GM23338 (cell line): ENCODE data around the gene RPN2. TPM values are rescaled to one million over a fixed set of nuclear protein-coding genes. Genes with fewer than 3 reads are reported as not detected.

ENCODE experiments used
- ATAC-seq: fragments of 200-7000 bp; cut with Tn5 transposase; 3 replicates; pipeline ENCODE4 v1.9.1; 2020
- DNase-seq: peaks from one replicate; pipeline ENCODE4 v3.0.0-alpha.2; 2015; ENCODE audit warnings: low spot score
- H2AFZ ChIP-seq: fragments of 200-600 bp; sonication (generic); 2 replicates; pipeline ENCODE4 v1.8.0; 2016; ENCODE audit warnings: antibody characterized with exemption, mild to moderate bottlenecking, moderate library complexity
- H3F3A ChIP-seq: fragments of 200-600 bp; sonication (generic); replicated peaks from 2 replicates; pipeline ENCODE4 v1.8.0; 2017; ENCODE audit warnings: antibody characterized with exemption, mixed run types, low read depth
- H3K27ac ChIP-seq: fragments of 200-600 bp; sonication (generic); 2 replicates; pipeline ENCODE4 v1.6.1; 2016; ENCODE audit warnings: low read depth
- H3K27me3 ChIP-seq: fragments of 200-600 bp; sonication (generic); 2 replicates; pipeline ENCODE4 v1.8.0; 2016; ENCODE audit warnings: mild to moderate bottlenecking, mixed run types, moderate library complexity; ENCODE audit not compliant: insufficient read depth
- H3K36me3 ChIP-seq: fragments of 200-600 bp; sonication (generic); 2 replicates; pipeline ENCODE4 v1.8.0; 2016; ENCODE audit warnings: mild to moderate bottlenecking; ENCODE audit not compliant: insufficient read depth
- H3K4me1 ChIP-seq: fragments of 200-600 bp; sonication (generic); 2 replicates; pipeline ENCODE4 v1.8.0; 2016; ENCODE audit warnings: mild to moderate bottlenecking, moderate library complexity; ENCODE audit not compliant: insufficient read depth
- H3K4me2 ChIP-seq: fragments of 200-600 bp; sonication (generic); 2 replicates; pipeline ENCODE4 v1.7.1; 2017; ENCODE audit warnings: mixed run types
- H3K4me3 ChIP-seq: fragments of 200-600 bp; sonication (generic); 2 replicates; pipeline ENCODE4 v1.6.1; 2016; ENCODE audit warnings: mixed run types
- H3K79me2 ChIP-seq: fragments of 200-600 bp; sonication (generic); replicated peaks from 2 replicates; pipeline ENCODE4 v1.8.0; 2017; ENCODE audit warnings: mild to moderate bottlenecking; ENCODE audit not compliant: insufficient read depth
- H3K9me2 ChIP-seq: fragments of 200-600 bp; sonication (generic); 2 replicates; pipeline ENCODE4 v1.8.0; 2017; ENCODE audit not compliant: insufficient read depth
- H4K20me1 ChIP-seq: fragments of 200-600 bp; sonication (generic); replicated peaks from 2 replicates; pipeline ENCODE4 v1.8.0; 2017; ENCODE audit warnings: mild to moderate bottlenecking; ENCODE audit not compliant: insufficient read depth
- H3K27ac Mint-ChIP-seq: 2 replicates; pipeline ENCODE4 v1.8.0; 2020; ENCODE audit warnings: inconsistent platforms, mild to moderate bottlenecking, moderate library complexity, mixed read lengths
- H3K27me3 Mint-ChIP-seq: 3 replicates; pipeline ENCODE4 v1.8.0; 2022; ENCODE audit warnings: low read depth, mild to moderate bottlenecking, moderate library complexity, mixed read lengths, inconsistent platforms; ENCODE audit not compliant: insufficient read depth, poor library complexity
- H3K36me3 Mint-ChIP-seq: 3 replicates; pipeline ENCODE4 v1.8.0; 2021; ENCODE audit warnings: low read depth, mild to moderate bottlenecking, inconsistent platforms, moderate library complexity, mixed read lengths
- H3K4me1 Mint-ChIP-seq: 3 replicates; pipeline ENCODE4 v1.8.0; 2020; ENCODE audit warnings: mild to moderate bottlenecking, inconsistent platforms, mixed read lengths
- H3K4me3 Mint-ChIP-seq: 3 replicates; pipeline ENCODE4 v1.8.0; 2021; ENCODE audit warnings: moderate library complexity, mild to moderate bottlenecking, inconsistent platforms, mixed read lengths
- H3K9me3 Mint-ChIP-seq: 3 replicates; pipeline ENCODE4 v1.8.0; 2020; ENCODE audit warnings: moderate library complexity, mild to moderate bottlenecking, inconsistent platforms, mixed read lengths
- CTCF ChIP-seq, 2 experiments: fragments of 200-600 bp in 1 of 2; sonication (generic) in 1 of 2; conservative IDR thresholded peaks; 2 replicates each; pipeline versions ENCODE4 v1.5.1 to v1.6.1; 2016 to 2017; ENCODE audit warnings: antibody characterized with exemption in 2 of 2, low read depth in 2 of 2, mild to moderate bottlenecking in 2 of 2, moderate library complexity in 1 of 2
- ETS1 ChIP-seq: IDR thresholded peaks from 2 replicates; pipeline ENCODE4 v1.6.1; 2016; ENCODE audit warnings: antibody characterized with exemption
- JUNB ChIP-seq: IDR thresholded peaks from one replicate; pipeline ENCODE4 v1.6.1; 2016; ENCODE audit warnings: antibody characterized with exemption; ENCODE audit not compliant: unreplicated experiment
- NANOG ChIP-seq: IDR thresholded peaks from 2 replicates; pipeline ENCODE4 v1.6.1; 2016; ENCODE audit warnings: antibody characterized with exemption, borderline replicate concordance
- POLR2AphosphoS5 ChIP-seq: IDR thresholded peaks from 2 replicates; pipeline ENCODE4 v1.6.1; 2016; ENCODE audit warnings: antibody characterized with exemption, low read depth
- ZNF114 ChIP-seq: fragments of 250-450 bp; sonication (Bioruptor Pico); IDR thresholded peaks from 2 replicates; pipeline ENCODE4 v1.5.0; 2020; ENCODE audit warnings: mild to moderate bottlenecking, moderate library complexity
- ZNF462 ChIP-seq: fragments of 250-450 bp; sonication (Bioruptor Pico); IDR thresholded peaks from 2 replicates; pipeline ENCODE4 v1.5.0; 2020; ENCODE audit warnings: mild to moderate bottlenecking, moderate library complexity
- polyA plus RNA-seq: library from polyadenylated mRNA; unstranded; fragments of >200 nt; fragmentation: Nextera tagmentation; extraction: Ambion mirVana; gene quantifications from 2 replicates; pipeline ENCODE4 v1.2.1, GENCODE V29; 2016
- total RNA-seq: library from RNA; depleted of rRNA; stranded (reverse); fragments of >200 nt; shearing (Covaris generic); gene quantifications from 2 replicates; pipeline ENCODE4 v1.2.3, GENCODE V29; 2014

The RPN2 gene
- total and polyA plus RNA-seq, 2 experiments from 2014 or later, result 244 to 302 TPM

- Histone ChIP-seq H3K9me2 (no peaks in the 10 kb centered on the region), H3K27me3 (no peaks in the 10 kb centered on the region), H3K4me2 (no peak overlapping the region), H2AFZ (peak overlapping the region; percentile 49), H3K4me1 (peaks cover 3% of the 10 kb centered on the region; the same call in 1 of the 2 replicates), H3K27ac (peak overlapping the region; percentile 33; the same call in 1 of the 2 replicates), H3K79me2 (no peaks in the 10 kb centered on the region), H3K4me3 (no peak overlapping the region), H3K36me3 (no peaks in the 10 kb centered on the region), H4K20me1 (no peaks in the 10 kb centered on the region), H3F3A (0 out of 2 replicates have a peak, but pooled peaks cover 5% of the 10 kb centered on the region)
- 0 out of 3 replicates have a peak, but pooled peaks cover 3% of the 10 kb centered on the region for H3K36me3 Mint-ChIP-seq
- H3K4me3 Mint-ChIP-seq, result no peak overlapping the region
- ATAC-seq, result peak; percentile 89
- peaks cover 18% of the 10 kb centered on the region for H3K4me1 Mint-ChIP-seq
- no peak for TF ChIP-seq POLR2AphosphoS5
- no peak for TF ChIP-seq ETS1
- TF ChIP-seq ZNF114 (CRISPR knock-in tag), result no peak
- TF ChIP-seq CTCF (conservative IDR thresholded peaks at IDR 0.05; ENCODE audit: low read depth in 2 of 2), result no peak
- TF ChIP-seq ZNF462 (CRISPR knock-in tag), result no peak
- no peak for TF ChIP-seq NANOG
- TF ChIP-seq JUNB, result no peak
- H3K27ac Mint-ChIP-seq, result peak overlapping the region; percentile 28; the same call in 1 of the 2 replicates
- peaks cover 3% of the 10 kb centered on the region for H3K27me3 Mint-ChIP-seq
- peaks cover 6% of the 10 kb centered on the region; the same call in 2 of the 3 replicates for H3K9me3 Mint-ChIP-seq
- peak; percentile 66 for DNase-seq
These were observed 72.8 kb downstream of the RPN2 start for GRCh38 chr20:37251825-37252477.
